ENCODE results near the gene COL11A2. TPM values are rescaled to one million over a fixed set of nuclear protein-coding genes. Genes with fewer than 3 reads are reported as not detected.

The COL11A2 gene
- total and polyA plus RNA-seq, 12 donors: 0.05 to 7.2 (median 0.44) TPM

DNA sequence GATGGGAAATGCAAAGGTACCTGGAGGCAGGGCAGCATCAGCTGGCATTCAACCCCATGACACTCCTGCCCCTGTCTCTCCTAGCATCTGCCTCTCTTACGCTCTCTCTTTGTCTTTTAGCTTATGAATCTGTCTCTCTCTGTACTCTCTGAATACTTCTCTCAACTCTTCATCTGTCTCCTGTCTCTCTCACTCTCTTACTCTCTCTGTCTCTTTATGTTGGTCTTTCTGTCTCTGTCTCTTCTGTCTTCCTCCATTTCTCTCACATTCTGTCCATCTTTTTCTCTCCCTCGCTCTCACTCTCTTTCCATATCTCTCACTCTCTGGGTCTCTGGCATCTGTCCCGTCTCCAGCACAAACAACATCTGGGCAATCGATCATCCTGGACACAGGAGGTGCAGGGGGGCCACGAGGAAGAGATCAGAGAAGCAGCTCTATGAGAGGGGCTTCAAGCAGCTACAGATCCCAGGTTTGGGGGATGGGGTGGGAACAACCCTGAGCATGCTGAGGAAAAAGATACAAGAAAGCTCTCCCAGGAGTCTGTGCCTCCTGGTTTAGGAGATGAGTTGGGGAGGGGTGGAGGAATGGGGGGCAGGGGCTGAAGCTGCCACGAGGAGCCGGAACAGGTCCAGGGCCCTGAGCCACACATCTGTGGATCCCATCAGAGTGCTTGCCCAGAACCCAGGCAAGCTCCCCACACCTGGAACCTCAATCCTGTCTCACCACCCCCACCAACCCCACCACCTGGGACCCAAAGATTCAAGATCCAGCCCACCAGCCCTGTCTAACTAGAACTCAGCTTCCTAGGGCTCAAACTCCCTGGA lies 2.4 kb downstream of the COL11A2 start:
- DNase-seq: no peak
- peaks cover 0 to 7% of the 10 kb centered on the region in 2 donors for H3K36me3 ChIP-seq (replicated peaks in 1 of 2)
- TF ChIP-seq, protein P1, sequence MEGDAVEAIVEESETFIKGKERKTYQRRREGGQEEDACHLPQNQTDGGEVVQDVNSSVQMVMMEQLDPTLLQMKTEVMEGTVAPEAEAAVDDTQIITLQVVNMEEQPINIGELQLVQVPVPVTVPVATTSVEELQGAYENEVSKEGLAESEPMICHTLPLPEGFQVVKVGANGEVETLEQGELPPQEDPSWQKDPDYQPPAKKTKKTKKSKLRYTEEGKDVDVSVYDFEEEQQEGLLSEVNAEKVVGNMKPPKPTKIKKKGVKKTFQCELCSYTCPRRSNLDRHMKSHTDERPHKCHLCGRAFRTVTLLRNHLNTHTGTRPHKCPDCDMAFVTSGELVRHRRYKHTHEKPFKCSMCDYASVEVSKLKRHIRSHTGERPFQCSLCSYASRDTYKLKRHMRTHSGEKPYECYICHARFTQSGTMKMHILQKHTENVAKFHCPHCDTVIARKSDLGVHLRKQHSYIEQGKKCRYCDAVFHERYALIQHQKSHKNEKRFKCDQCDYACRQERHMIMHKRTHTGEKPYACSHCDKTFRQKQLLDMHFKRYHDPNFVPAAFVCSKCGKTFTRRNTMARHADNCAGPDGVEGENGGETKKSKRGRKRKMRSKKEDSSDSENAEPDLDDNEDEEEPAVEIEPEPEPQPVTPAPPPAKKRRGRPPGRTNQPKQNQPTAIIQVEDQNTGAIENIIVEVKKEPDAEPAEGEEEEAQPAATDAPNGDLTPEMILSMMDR (IDR thresholded peaks at IDR 0.05): no peak
- TF ChIP-seq POLR2A (IDR thresholded peaks at IDR 0.05): no peak
- no peaks in the 10 kb centered on the region for H3K9me3 ChIP-seq (replicated peaks in 1 of 3)
- 60 to 70% (median 66%) methylated on average over 5 to 7 of the region's 7 CpGs for WGBS, 4 donors
- H3K27ac ChIP-seq: no peak overlapping the region
- peaks cover 13% of the 10 kb centered on the region for H3K27me3 ChIP-seq
- H3K4me1 ChIP-seq (replicated peaks in 1 of 2): peaks cover 9 to 11% of the 10 kb centered on the region in 2 donors
- intact Hi-C loops (cut with DNase I): no loop called here
- H3K4me3 ChIP-seq: no peak overlapping the region

DNA sequence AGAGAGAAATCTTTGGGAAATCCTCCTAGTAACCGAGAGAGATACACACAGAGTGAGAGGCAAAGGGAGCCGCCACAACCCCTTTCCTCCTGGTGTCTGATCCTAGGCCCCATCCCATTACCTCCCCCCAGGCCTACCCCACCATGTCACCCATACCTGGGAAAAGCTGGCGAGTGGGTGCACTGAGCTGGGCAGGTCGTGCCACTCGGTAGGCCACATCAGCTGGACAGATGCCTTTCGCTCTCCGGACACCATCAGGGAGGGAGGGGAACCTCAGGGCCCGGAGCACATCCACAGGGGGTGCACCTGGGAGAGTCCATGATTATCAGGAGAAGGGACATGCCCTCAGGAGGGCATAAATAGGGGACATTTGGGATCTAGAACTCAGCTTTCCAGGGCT lies 3.1 kb downstream of the COL11A2 start:
- H3K27ac ChIP-seq: no peak overlapping the region
- peaks cover 0 to under 1% of the 10 kb centered on the region in 2 donors for H3K36me3 ChIP-seq (replicated peaks in 1 of 2)
- no peak overlapping the region for H3K4me3 ChIP-seq
- TF ChIP-seq, protein P1 (IDR thresholded peaks at IDR 0.05): no peak
- TF ChIP-seq POLR2A (IDR thresholded peaks at IDR 0.05): no peak
- 90 to 100% (median 91%) methylated on average over 2 to 8 of the region's 8 CpGs for WGBS, 4 donors
- H3K27me3 ChIP-seq: peaks cover 13% of the 10 kb centered on the region
- no peaks in the 10 kb centered on the region for H3K9me3 ChIP-seq (replicated peaks in 1 of 3)
- peaks cover 9 to 11% of the 10 kb centered on the region in 2 donors for H3K4me1 ChIP-seq (replicated peaks in 1 of 2)
- intact Hi-C loops (cut with DNase I): no loop called here
- DNase-seq: no peak

DNA sequence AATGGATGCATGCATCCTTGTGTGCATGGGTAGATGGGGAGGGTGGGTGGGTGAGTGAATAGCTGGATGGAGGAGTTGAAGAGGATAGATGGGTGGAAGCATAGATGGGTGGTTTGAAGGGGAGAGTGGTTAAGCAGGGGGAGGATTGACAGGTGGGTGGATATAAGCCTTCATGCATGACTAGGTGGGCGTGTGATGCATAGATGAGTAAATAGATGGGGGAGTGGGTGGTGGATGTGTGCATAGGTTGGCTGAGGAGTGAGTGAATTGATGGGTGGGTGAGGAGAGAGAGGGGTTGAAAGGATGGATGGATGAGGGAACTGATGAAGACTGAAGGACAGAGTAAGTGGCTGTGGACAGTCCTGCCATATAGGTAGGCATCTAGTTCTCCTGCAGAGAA lies 4.5 kb downstream of the COL11A2 start:
- H3K27me3 ChIP-seq: peaks cover 13% of the 10 kb centered on the region
- TF ChIP-seq POLR2A (IDR thresholded peaks at IDR 0.05): no peak
- TF ChIP-seq, protein P1 (IDR thresholded peaks at IDR 0.05): no peak
- peaks cover 5 to 9% of the 10 kb centered on the region in 2 donors for H3K4me1 ChIP-seq (replicated peaks in 1 of 2)
- 81 to 94% (median 89%) methylated on average over 1 of the region's 1 CpG for WGBS, 4 donors
- H3K27ac ChIP-seq: no peak overlapping the region
- H3K36me3 ChIP-seq (replicated peaks in 1 of 2): no peaks in the 10 kb centered on the region
- H3K4me3 ChIP-seq: no peak overlapping the region
- no peaks in the 10 kb centered on the region for H3K9me3 ChIP-seq (replicated peaks in 1 of 3)
- no peak for DNase-seq
- intact Hi-C loops (cut with DNase I): no loop called here

DNA sequence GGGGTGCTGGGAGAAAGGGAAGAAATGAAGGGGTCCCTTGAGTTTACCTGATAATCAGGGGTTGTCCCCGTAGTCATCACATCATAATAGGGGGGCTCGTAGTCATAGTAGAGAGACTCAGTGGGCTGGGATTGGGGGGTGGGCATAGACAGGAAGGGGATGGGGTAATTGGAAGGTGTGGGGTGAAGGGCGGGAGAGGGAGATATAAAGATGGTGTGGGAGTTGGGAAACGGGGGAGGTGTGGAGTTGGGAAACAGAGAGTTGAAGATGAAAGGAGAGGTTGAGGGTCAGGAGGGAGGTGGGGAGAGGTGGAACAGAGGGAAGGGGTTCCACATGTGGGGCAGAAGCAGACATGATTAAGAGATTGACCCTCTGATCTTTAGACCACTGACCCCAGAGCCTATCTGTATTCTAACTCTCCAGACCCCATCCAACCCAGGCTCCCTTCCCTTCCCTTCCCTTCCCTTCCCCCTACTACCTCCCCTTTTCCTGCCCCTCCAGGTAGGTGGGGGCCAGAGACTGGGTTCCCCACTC lies 6.5 kb downstream of the COL11A2 start:
- 77 to 88% (median 83%) methylated on average over 4 of the region's 4 CpGs for WGBS, 4 donors
- no peak for TF ChIP-seq POLR2A (IDR thresholded peaks at IDR 0.05)
- TF ChIP-seq, protein P1 (IDR thresholded peaks at IDR 0.05): no peak
- Histone ChIP-seq H3K4me1 (replicated peaks in 1 of 2) (no peaks in the 10 kb centered on the region), H3K36me3 (replicated peaks in 1 of 2) (no peaks in the 10 kb centered on the region), H3K27me3 (no peaks in the 10 kb centered on the region), H3K4me3 (no peak overlapping the region), H3K27ac (no peak overlapping the region), H3K9me3 (replicated peaks in 1 of 3) (no peaks in the 10 kb centered on the region)
- no peak for DNase-seq
- intact Hi-C loops (cut with DNase I): no loop called here
